Measurements from ENCODE around the gene ESRRA. TPM values are rescaled to one million over a fixed set of nuclear protein-coding genes. Genes with fewer than 3 reads are reported as not detected.

Gene ESRRA
- total and polyA plus RNA-seq, 2 of the 8 experiments (the other 6 are each of a cell fraction or from before 2014, with no cell fraction given): 18.2 to 37.0 TPM

DNA sequence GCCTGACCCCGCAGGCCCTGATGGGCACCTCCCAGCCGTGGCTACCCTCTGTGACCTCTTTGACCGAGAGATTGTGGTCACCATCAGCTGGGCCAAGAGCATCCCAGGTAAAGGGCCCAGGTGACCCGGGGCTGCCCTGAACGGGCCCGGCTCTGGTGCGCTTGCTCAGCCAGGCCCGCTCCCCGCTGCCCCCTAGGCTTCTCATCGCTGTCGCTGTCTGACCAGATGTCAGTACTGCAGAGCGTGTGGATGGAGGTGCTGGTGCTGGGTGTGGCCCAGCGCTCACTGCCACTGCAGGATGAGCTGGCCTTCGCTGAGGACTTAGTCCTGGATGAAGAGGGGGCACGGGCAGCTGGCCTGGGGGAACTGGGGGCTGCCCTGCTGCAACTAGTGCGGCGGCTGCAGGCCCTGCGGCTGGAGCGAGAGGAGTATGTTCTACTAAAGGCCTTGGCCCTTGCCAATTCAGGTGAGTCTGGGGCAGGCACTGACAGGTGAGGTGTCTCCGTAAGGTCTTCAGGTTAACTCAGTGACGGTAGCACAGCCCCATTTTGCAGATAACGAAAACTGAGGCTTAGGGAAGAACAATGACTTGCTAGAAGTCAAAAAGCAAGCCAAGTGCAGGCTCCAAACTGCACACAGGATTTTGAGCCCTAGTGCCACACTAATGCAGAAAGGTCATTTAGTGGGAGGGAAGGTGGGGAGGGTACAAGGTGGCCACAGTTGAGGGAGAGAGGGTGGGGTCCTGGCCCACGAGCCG lies 9.7 kb downstream of the ESRRA start:
- peaks cover 5% of the 10 kb centered on the region; the same call in 1 of the 2 replicates for H3K23me2 ChIP-seq (ENCODE audit: low read depth, low read length)
- no peak overlapping the region for H3K4me3 ChIP-seq (ENCODE audit: extremely low read depth in 1 of 4, insufficient read depth in 2 of 4, low read depth in 3 of 4, low read length in 4 of 4)
- no peak overlapping the region for H4K5ac ChIP-seq (ENCODE audit: insufficient read length, low read depth, low read length)
- peaks cover 0 to 22% of the 10 kb centered on the region in 2 experiments; a peak in 2 of 4 replicates for H3K79me2 ChIP-seq (ENCODE audit: control insufficient read depth in 1 of 2, insufficient read depth in 2 of 2, low read length in 2 of 2)
- H2BK120ac ChIP-seq (replicated peaks; ENCODE audit: low read depth, low read length): no peak overlapping the region
- FAIRE-seq (no peak), DNase-seq (ENCODE audit: low read depth in 1 of 2, low spot score in 2 of 2) (no peak)
- H4K20me1 ChIP-seq (replicated peaks in 1 of 2; ENCODE audit: control insufficient read depth in 1 of 2, insufficient read depth in 2 of 2, low read length in 2 of 2): peaks cover 0 to 3% of the 10 kb centered on the region in 2 experiments
- H3K27me3 ChIP-seq (replicated peaks in 1 of 4; ENCODE audit: control insufficient read depth in 3 of 4, extremely low read depth in 1 of 4, insufficient read depth in 3 of 4, low read length in 3 of 4): no peaks in the 10 kb centered on the region
- no peak overlapping the region for H3K4me2 ChIP-seq (ENCODE audit: insufficient read depth in 1 of 2, low read depth in 2 of 2, low read length in 2 of 2)
- no peak overlapping the region for H4K91ac ChIP-seq (replicated peaks; ENCODE audit: insufficient read length, low read length)
- no peak overlapping the region for H2BK20ac ChIP-seq (ENCODE audit: low read length)
- H3K9ac ChIP-seq (replicated peaks in 1 of 4; ENCODE audit: extremely low read depth in 1 of 4, low read depth in 3 of 4, low read length in 3 of 4): no peak overlapping the region
- no peak overlapping the region for H2AFZ ChIP-seq (ENCODE audit: low read length)
- no peak overlapping the region for H3K4ac ChIP-seq (replicated peaks; ENCODE audit: insufficient read length, low read depth, low read length)
- H2BK5ac ChIP-seq (ENCODE audit: low read depth, low read length): no peak overlapping the region
- 0 out of 2 replicates have a peak overlapping the region, but pooled peaks have one; percentile 8 for H4K8ac ChIP-seq (ENCODE audit: extremely low read depth, insufficient read depth, low read length)
- TF ChIP-seq SIRT6 (IDR thresholded peaks at IDR 0.05; ENCODE audit: low read length): no peak
- no peak for TF ChIP-seq SUZ12 (IDR thresholded peaks at IDR 0.05; ENCODE audit: low read length)
- no peak for TF ChIP-seq SP2 (IDR thresholded peaks at IDR 0.05; ENCODE audit: low read length)
- TF ChIP-seq, protein P1, sequence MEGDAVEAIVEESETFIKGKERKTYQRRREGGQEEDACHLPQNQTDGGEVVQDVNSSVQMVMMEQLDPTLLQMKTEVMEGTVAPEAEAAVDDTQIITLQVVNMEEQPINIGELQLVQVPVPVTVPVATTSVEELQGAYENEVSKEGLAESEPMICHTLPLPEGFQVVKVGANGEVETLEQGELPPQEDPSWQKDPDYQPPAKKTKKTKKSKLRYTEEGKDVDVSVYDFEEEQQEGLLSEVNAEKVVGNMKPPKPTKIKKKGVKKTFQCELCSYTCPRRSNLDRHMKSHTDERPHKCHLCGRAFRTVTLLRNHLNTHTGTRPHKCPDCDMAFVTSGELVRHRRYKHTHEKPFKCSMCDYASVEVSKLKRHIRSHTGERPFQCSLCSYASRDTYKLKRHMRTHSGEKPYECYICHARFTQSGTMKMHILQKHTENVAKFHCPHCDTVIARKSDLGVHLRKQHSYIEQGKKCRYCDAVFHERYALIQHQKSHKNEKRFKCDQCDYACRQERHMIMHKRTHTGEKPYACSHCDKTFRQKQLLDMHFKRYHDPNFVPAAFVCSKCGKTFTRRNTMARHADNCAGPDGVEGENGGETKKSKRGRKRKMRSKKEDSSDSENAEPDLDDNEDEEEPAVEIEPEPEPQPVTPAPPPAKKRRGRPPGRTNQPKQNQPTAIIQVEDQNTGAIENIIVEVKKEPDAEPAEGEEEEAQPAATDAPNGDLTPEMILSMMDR (IDR thresholded peaks at IDR 0.05; ENCODE audit: control extremely low read depth in 1 of 3, insufficient read depth in 1 of 3, low read depth in 1 of 3, low read length in 3 of 3): peak in 1 of 3 experiments; percentile 27; a peak in 1 of 4 replicates
- TF ChIP-seq POU5F1 (IDR thresholded peaks at IDR 0.05; ENCODE audit: low read depth, low read length): no peak
- no peak for TF ChIP-seq CEBPB (IDR thresholded peaks at IDR 0.05; ENCODE audit: low read depth, low read length)
- no peak for TF ChIP-seq GTF2F1 (IDR thresholded peaks at IDR 0.05; ENCODE audit: borderline replicate concordance, low read depth, low read length)
- no peak overlapping the region for H3K23ac ChIP-seq (ENCODE audit: insufficient read length)
- H3K9me3 ChIP-seq (ENCODE audit: insufficient read depth in 2 of 2, low read depth in 1 of 2, low read length in 1 of 2): no peaks in the 10 kb centered on the region
- no peak overlapping the region for H3K18ac ChIP-seq (ENCODE audit: extremely low read depth, low read length)
- no peak overlapping the region for H2AK5ac ChIP-seq (ENCODE audit: low read depth, low read length)
- H3K4me1 ChIP-seq (replicated peaks in 1 of 4; ENCODE audit: control insufficient read depth in 3 of 4, insufficient read depth in 4 of 4, low read length in 3 of 4): peaks cover 0 to 5% (median 3%) of the 10 kb centered on the region in 4 experiments; a peak in 5 of 7 replicates
- no peak overlapping the region for H3K27ac ChIP-seq (ENCODE audit: low read depth, low read length)
- H3K56ac ChIP-seq (replicated peaks; ENCODE audit: insufficient read length, low read depth, low read length): no peak overlapping the region
- H2BK12ac ChIP-seq (ENCODE audit: low read depth, low read length): no peak overlapping the region
- no peak overlapping the region for H2BK15ac ChIP-seq (ENCODE audit: low read length)
- 95% methylated on average over 23 of the region's 24 CpGs; no CpG with 5 or more reads in 1 of the 2 experiments for WGBS, 2 experiments (ENCODE audit: extremely low coverage in 1 of 2, insufficient coverage in 1 of 2, insufficient read length in 1 of 2, insufficient replicate concordance in 2 of 2, low coverage in 1 of 2, low lambda C conversion rate in 2 of 2, missing lambda C conversion rate in 1 of 2)
- ChIA-PET POLR2A (ENCODE audit: partially characterized antibody) (interaction anchor here (0.7 to 6.6 kb wide), 7 partner anchors 7 to 68 kb away, joined by 3 to 61 read pairs (median 3); partner anchors contain the start of gene ESRRA), CTCF (ENCODE audit: partially characterized antibody) (interaction anchor here (0.5 to 20.8 kb wide), 7 partner anchors 11 to 1132 kb away, joined by 3 to 614 read pairs (median 3); partner anchors contain the start of genes CATSPERZ and CCDC88B)
- no peak overlapping the region for H3K14ac ChIP-seq (ENCODE audit: insufficient read length)
- H3K79me1 ChIP-seq (ENCODE audit: low read depth, low read length): peaks cover 9% of the 10 kb centered on the region; the same call in 1 of the 2 replicates
- H3K36me3 ChIP-seq (ENCODE audit: control insufficient read depth in 2 of 4, insufficient read depth in 4 of 4, low read length in 3 of 4): peaks cover 0 to 16% (median 10%) of the 10 kb centered on the region in 4 experiments; a peak in 7 of 8 replicates
